RPMI8226 (cell line): ENCODE data around the gene MBP.
"Not testable (repeated sequence)": the region's sequence is repeated elsewhere in the genome, so short reads cannot be mapped to it uniquely, and the experiment has no call there.

Experiments used
- DNase-seq: peaks from one replicate; pipeline ENCODE4 v3.0.0-alpha.2; 2015

Gene MBP

DNA sequence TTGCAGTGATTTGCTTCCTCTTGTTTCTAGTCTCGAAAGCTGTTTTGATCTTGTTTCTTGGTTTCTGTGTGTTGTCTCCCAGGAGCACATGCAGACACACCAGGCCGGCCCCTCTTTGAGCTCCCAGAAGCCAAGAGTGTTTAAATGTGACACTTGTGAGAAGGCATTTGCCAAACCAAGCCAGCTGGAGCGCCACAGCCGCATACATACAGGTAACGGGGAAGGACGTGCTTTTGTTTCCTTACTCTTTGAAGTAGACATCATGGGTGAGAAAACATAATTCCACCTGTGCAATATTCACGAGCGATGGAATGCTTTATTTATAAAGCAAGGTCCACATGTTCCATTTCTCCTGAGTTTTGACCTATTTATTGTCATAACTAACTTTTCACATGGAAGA lies 173.0 kb downstream of the MBP start:
- DNase-seq = no peak

DNA sequence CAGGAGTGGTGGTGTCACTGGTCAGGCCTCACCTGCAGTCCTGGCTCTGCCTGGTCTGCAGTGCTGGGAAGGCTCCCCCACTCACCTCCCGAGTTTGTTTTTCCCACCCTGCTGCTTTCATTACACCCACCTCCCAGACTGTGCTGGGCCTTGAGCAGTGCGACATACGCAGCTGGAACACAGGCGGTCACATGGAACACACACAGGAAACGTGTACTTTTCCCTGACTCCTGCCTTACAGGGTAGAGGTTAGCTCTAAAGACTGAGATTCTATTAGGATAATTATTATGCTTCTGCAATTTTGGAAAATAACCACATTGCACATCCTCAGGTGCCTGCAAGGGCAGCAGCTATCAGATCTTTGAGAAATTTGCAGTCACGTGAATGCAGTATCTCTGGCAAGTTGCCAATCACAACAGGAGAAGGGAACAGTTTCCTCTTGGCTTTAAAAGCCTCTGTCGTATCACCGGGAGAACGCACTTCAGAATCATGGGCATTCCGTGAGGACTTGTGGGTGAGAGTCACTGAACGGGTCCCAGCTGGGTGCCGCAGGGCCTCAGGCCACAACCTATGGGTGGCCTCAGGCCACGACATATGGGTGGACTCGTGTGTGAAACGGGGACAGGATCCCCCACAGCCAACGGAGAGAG lies 173.8 kb downstream of the MBP start:
- no peak for DNase-seq

DNA sequence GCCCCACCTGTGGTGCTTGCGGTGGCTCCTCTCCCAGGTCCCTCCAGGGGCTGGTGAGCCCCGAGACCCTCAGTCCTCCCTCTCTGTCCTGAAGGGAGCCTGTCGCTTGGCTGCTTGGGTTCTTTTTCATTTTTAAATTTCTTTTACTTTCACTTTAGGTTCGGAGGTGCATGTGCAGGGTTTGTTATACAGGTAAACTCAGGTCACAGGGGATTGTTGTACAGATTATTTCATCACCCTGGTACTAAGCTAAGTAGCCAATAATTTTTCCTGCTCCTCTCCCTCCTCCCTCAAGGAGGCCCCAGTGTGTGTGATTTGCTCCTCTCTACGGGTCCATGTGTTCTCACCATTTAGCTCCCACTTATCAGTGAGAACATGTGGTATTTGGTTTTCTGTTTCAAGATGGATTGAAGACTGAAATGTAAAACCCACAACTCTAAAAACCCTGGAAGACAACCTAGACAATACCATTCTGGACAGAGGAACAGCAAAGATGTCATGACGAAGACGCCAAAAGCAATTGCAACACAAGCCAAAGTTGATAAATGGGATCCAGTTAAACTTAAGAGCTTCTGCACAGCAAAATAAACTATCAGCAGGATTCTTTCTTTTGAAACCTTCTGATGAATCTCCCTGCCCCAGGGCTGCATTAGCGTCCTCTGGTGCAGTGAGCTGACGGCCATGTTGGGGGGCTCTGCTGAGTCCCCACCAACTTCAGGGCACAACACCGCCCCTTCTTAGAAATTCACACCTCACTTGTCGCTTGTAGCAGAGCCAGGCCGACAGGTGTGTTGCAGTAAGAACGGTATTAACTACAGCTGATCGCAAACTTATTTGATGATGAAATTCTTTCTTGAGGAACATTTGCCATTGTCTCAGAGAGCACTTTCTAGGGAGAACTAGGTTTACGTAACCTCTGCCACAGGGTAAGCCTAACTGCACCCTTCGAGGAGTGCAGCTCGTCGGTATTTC lies 174.9 kb downstream of the MBP start:
- no peak for DNase-seq

DNA sequence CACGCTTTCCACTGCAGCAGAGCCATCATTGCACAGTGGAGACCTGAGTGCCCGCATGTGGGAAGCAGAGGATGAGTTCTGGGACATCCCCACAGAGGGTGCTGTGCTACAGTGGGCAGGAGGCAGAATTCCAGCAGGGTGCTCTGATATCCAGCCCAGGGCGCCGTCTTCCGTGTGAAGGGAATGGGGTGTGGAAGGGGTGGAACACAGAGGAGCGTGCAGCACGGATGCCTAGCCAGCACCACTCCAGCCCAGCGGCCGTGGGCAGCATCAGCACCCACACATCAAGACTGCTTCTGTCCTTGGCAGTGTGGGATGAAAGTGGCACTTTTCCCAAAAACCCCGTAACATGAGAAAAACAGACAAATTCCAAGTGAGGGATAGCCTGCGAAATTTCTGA lies 175.9 kb downstream of the MBP start:
- no peak for DNase-seq

DNA sequence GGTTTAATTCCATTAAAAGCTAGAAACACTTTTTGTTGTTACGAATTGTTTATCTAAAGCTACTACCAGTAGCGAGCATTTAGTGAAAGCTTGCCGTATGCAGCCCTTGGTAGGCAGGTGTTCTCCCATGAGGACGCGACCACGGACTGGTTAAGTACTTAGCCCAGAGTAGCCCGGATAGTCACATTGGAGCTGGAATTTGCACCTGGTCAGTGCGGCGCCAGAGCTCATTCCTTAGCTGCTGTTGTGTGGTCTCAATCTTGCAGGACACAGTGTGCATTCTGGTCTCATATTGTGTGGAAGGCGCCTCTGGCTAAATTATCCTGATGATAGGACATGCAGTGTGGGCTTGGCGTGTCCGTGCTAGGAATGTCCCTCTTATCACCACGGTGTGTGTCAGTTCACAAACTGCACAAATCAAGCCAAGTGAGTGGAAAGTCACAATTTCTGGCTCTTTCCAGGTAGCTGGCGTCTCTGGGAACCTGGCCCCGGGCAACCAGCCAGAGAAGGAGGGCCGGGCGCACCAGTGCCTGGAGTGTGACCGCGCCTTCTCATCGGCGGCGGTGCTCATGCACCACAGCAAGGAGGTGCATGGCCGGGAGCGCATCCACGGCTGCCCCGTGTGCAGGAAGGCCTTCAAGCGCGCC lies 176.9 kb downstream of the MBP start:
- no peak for DNase-seq

DNA sequence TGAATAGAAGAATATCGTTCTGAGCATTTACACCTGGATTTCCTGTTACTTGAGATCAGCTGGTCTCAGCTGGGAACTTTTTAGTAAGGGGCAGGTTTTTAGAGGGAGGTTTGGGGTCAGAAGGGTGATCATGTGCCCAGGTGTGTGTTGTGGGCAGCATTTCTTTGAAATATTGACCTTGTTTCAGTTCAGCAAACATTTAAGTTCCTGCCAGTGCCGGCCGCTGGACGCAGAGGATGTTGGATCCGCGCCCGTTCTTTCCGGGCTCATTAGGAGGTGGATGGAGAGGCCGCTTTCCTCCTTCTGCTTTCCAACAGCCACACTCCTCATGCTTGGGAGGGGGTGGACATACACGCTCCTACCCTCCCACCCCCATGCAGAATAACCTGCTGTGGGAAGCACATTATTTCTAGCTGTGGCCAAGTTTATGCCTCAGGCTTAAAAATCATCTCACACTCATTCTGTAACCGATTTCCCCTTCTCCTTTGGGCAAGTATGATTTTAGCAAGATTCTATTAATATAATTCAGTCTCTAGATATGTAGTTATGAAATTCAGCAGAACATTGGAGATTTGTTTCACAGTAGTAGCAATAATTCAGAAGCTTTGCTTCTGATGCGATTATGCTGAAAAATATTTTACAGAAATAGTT lies 178.9 kb downstream of the MBP start:
- DNase-seq = no peak

DNA sequence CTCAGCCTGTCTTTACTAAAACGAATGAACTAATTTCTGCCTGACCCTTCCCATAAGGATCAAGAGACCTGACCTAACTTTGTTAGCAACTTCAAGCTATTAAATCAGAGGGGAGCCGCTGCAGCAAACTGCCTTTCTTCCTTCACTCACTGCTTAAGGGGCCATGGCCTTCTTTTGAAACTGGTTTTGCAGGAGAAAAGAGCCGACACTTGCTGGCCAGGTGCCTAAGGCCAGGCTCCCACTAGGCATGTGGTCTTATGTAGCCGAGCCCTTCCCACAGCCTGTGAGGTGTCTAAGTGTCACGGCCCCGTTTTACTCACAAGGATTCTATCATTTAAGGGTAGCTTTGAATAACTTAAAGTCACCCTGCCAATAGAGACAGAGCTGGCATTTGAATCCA lies 179.4 kb downstream of the MBP start:
- no peak for DNase-seq

DNA sequence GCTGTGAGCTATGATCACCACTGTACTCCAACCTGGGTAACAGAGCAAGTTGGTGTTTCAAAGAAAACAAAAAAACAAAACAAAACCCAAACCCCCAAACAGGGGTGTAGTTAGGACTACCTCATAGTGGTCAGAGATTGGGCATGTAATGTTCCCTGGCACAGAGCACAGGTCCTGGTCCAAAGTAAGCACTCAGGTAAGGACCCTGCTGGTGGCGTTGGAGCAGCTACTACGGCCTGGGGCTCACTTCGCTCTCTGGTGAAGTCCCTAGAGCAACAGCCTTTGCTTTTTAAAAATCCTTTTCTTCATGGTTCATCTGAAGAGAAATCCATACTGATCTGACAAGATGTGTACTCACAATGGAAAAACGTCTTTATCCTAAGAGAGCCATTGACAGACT lies 179.8 kb downstream of the MBP start:
- no peak for DNase-seq

DNA sequence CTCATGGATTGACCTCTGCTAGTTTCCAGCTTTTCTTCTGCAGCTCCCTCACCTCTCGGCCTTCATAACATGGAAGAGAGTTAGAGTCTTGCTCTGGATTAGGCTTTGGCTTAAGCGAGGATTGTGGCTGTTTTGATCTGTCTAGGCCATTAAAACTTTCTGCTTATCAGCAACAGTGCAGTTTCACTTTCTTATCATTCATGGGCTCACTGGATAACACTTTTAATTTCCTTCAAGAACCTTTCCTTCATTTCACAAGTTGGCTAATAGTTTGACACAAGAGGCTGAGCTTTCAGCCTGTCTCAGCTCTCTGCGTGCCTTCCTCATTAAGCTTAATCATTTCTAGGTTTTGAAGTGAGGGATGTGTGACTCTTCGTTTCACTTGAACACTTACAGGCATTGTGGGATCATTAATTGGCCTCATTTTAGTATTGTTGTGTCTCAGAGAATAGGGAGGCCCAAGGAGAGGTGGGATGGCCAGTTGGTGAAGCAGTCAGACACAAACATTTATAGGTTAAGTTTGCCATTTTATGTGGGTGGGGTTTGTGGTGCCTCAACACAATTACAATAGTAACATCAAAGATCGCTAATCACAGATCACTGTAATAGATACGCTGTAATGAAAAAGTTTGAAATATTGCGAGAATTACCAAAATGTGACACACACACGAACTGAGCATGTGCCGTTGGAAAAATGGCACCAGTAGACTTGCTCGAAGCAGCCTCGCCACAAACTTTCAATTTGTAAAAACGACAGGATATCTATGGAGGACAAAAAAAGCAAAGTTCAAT lies 180.9 kb downstream of the MBP start:
- no peak for DNase-seq

DNA sequence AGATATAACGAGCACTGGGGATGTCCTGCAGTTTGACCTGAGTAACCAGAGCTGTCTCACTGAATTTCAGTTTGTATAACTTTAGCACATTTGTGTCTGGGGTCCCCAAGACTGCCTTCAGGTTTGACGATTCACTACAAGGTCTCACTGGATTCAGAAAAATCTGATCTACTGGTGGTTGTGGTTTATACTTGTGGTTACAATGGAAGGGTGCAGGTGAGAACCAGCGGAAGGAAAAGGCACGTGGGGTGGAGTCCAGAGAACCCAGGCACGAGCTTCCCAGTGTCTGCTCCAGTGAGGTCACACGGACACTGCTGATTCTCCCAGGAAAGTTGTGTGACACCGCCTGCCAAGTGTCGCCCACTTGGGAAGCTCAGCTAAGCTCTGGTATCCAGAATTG lies 184.2 kb downstream of the MBP start:
- no peak for DNase-seq

DNA sequence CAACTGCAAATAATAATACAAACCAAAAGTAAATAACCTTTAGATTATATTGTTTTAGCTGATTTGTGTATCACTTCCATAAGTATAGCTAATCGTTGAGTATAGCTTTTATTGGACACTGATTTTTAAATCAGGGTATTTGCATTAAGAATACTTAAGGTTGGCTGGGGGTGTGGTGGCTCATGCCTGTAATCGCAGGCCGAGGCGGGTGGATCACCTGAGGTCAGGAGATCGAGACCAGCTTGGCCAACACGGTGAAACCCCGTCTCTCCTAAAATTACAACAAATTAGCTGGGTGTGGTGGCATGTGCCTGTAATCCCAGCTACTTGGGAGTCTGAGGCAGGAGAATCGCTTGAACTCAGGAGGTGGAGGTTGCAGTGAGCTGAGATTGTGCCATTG lies 188.2 kb downstream of the MBP start:
- DNase-seq = not testable (repeated sequence)

DNA sequence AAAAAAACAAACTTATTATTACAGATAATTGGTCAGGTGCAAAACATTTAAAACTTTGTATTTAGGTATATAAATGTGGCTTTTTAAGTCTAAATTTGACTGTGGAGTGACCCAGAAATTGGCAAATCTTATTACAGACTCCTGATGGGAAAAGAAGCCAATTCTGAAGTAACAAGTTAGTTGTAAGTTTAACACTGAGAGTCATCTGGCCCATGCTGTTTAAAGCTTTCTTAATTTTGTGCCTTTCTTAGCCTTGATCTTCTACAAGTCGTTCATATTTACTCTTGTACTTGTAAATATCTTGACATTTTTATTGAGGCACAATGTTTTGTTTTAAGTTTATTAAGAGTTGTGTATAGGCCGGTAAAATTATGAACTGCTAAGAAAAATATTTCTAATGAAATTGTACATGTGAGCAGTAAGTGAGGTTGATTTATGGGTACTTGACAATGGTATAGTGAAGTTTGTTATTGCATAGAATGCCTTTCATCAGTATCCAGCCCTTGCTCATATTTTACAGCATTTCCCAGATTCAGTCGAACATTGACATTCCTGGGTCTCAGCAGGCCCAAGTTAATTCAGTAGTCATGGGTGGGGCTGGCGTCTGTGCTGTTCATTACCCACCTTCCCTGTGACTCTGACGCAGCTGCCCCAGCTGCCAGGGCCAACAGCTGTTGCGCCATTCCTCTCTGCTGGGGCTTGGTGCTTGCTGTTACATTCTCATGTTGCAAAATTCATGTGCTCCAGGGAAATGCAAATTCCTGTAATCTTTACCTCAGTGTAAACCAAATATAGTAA lies 188.8 kb downstream of the MBP start:
- DNase-seq = no peak

DNA sequence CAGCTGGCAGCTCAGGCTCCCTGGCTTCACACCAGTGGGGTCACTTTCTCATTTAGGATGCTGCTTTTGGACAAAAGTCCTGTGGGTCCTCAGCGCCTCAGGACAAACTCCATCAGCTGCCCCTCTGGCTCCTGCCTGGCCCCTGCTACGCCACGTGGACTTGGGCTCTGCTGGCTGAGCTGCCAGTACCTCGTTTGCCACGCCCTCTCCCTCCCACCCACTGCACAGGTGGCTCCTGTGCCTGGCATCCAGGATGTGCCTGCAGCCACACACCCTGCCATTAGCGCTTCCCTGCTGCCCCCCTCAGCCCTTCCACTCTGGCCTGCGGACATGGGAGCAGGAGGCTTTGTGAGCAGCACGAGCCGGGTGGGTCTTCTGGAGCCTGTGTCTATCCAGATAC lies 191.3 kb downstream of the MBP start:
- DNase-seq = no peak

DNA sequence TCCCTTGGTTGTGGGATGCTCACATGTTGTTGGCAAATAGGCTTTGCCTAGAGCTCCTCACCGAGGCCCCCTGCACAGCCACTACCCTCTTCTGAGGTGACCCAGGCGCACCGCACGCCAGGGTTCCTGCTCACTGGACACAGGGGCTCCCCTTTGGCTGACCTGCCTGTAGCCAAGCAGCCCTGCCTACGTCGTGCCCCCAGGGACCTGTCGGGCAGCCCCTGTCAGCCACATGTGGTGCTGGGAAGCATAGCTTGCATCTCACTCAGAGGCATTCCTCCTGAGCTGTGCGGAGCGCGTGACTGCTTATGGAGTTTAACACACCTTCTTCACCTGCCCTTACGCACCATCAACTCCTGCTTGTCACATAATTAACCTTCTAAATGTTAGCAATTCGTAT lies 194.0 kb downstream of the MBP start:
- DNase-seq = no peak

DNA sequence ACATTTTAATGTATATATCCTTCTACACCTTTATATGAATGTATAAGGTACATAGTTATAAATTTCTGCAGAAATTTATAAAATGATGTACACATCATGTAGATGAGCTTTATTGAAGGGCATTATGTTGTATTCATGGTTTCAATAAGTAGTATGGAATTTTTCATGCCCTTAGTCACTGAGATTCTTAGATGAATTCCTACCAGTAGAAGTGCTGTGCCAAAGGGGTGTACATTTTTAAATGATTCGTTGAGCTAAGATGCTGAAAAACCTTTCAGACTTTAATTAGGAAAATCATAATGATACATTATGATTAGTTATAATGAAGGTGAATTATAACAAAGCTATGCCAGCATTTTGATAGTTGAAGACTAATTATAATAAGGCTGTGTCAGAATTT lies 195.0 kb downstream of the MBP start:
- DNase-seq = no peak

DNA sequence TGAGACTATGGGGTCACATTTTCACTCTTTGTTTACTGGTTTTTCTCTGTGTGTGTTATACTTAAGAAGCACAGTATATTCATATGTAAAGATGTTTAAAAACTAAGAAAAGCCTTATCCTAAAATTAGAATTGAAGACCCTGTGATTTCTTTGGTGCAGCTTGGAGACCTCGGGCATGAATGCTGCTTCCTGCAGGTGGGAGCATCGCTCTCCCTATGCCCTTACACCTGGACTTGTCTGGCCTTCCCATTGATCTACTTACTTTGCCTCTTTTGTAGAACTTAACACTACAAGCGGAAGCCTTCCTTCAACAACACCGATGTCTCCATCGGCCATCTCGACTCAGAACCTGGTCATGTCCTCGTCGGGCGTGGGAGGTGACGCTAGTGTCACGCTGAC lies 195.7 kb downstream of the MBP start:
- no peak for DNase-seq

DNA sequence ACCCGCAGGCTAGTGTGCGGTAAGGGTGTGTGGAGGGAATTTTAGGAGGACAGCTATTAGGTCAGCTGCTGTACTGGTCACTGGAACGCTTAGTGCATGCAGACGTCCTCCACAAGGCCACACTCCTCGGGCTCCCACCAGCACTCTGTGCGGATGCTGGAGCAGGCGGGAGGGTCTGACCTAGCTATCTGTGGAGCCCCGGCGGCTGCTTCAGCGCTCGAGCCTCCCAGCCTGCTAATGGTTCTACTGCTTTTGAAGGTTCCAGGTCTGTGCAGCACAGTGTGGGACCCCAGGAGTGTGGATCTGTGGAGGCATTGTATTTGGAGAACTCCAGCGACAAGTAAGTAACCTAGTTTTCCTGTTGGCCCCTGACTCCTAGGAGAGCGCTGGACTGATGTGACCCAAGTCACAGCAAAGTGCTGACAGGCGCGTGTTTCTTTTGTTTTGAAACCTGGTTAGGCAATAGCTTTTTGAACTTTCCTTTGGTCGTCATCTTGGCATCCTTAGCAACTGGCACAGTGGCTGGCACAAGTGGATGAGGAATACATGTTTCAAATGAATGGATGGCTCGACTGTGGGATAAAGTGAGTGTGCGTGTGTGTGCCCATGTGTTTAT lies 196.8 kb downstream of the MBP start:
- no peak for DNase-seq

DNA sequence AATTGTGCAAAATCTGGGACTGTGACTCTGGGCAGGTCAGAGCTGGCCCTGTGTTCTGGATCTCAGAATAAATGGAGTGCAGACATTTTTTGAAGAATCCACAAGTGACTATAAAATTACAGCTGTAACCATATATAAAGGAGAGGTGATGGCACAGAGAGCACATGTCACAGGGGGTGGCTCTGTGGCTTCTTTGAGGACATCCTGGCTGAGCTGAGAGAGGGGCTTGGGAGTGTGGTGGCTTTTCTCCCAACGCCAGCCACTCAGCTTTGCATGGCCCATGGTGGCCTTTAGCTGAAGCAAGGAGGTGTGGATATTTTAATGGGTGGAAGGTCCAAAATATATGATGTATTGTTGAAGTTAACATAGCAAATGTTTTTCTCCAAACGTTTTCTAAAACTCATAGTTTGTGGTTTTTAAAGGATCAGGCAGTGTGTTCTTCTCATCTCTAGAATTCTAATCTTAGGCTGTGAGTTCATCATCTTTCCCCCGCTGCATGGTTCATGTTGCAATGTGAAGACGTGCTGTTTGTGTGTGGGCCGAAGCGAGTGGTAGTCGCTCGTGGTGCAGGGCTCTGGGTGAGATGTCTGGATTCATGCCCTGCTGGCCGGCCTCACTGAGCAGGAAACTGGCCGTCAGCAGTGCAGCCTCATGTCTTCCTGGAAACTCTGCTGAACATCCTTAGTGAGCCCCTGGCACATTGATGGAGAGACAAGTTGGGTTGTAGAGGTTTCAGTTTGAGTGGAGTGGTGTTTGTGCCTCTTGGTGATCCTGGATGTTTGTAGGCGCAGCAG lies 200.4 kb downstream of the MBP start:
- no peak for DNase-seq

DNA sequence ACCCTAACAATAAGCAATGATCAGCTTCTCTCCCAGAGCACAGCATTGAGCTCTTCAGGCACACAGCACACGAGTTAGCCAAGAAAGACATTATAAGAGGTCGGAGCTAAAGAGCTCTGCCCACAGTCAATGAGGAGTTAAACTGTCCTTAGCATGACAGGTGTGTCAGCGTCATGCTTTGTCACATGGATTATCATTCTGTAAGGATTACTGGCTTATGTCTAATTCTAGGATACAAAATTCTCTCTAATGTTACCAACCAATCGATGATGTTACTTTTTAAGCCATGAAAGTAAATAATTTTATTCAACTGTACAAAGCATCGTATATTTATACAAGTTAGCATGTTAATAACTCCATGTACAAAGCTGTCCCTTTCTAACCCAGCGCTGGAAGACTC lies 201.4 kb downstream of the MBP start:
- DNase-seq = no peak
